ENCODE data around the gene STK39.

Gene STK39

GRCh38 chr2:167961536-167962048, 285.8 kb downstream of the STK39 start:
- DNase-seq (ENCODE audit: low read depth in 1 of 2, low spot score in 1 of 2) = no peak
- Histone ChIP-seq H3K4me3 (replicated peaks; ENCODE audit: insufficient read depth, low read length) (no peak overlapping the region), H3K27me3 (ENCODE audit: insufficient read depth, poor library complexity, severe bottlenecking) (no peaks in the 10 kb centered on the region), H3K27ac (replicated peaks) (no peak overlapping the region)
- TF ChIP-seq GABPA (IDR thresholded peaks at IDR 0.05; ENCODE audit: low read depth) = no peak
- TF ChIP-seq SPI1 (IDR thresholded peaks at IDR 0.05; ENCODE audit: borderline replicate concordance, low read depth) = no peak
- TF ChIP-seq POLR2AphosphoS5 (IDR thresholded peaks at IDR 0.05; ENCODE audit: low read depth) = no peak
- TF ChIP-seq CTCF (IDR thresholded peaks at IDR 0.05; ENCODE audit: insufficient read depth, low read length) = no peak
- no peak for TF ChIP-seq REST (IDR thresholded peaks at IDR 0.05; ENCODE audit: insufficient replicate concordance, low read depth)

- Histone ChIP-seq H3K4me3 (replicated peaks; ENCODE audit: insufficient read depth, low read length) (no peak overlapping the region), H3K27me3 (ENCODE audit: insufficient read depth, poor library complexity, severe bottlenecking) (no peaks in the 10 kb centered on the region), H3K27ac (replicated peaks) (no peak overlapping the region)
- TF ChIP-seq REST (IDR thresholded peaks at IDR 0.05; ENCODE audit: insufficient replicate concordance, low read depth) = no peak
- TF ChIP-seq SPI1 (IDR thresholded peaks at IDR 0.05; ENCODE audit: borderline replicate concordance, low read depth) = no peak
- TF ChIP-seq GABPA (IDR thresholded peaks at IDR 0.05; ENCODE audit: low read depth) = no peak
- no peak for TF ChIP-seq CTCF (IDR thresholded peaks at IDR 0.05; ENCODE audit: insufficient read depth, low read length)
- no peak for TF ChIP-seq POLR2AphosphoS5 (IDR thresholded peaks at IDR 0.05; ENCODE audit: low read depth)
- DNase-seq (ENCODE audit: low read depth in 1 of 2, low spot score in 1 of 2) = no peak
Observed at GRCh38 chr2:167960089-167960747, 287.2 kb downstream of the STK39 start.

GRCh38 chr2:167957662-167958061, 289.7 kb downstream of the STK39 start:
- TF ChIP-seq REST (IDR thresholded peaks at IDR 0.05; ENCODE audit: insufficient replicate concordance, low read depth) (no peak), POLR2AphosphoS5 (IDR thresholded peaks at IDR 0.05; ENCODE audit: low read depth) (no peak), GABPA (IDR thresholded peaks at IDR 0.05; ENCODE audit: low read depth) (no peak), CTCF (IDR thresholded peaks at IDR 0.05; ENCODE audit: insufficient read depth, low read length) (no peak), SPI1 (IDR thresholded peaks at IDR 0.05; ENCODE audit: borderline replicate concordance, low read depth) (no peak)
- H3K4me3 ChIP-seq (replicated peaks; ENCODE audit: insufficient read depth, low read length) = no peak overlapping the region
- no peak for DNase-seq (ENCODE audit: low read depth in 1 of 2, low spot score in 1 of 2)
- H3K27ac ChIP-seq (replicated peaks) = no peak overlapping the region
- no peaks in the 10 kb centered on the region for H3K27me3 ChIP-seq (ENCODE audit: insufficient read depth, poor library complexity, severe bottlenecking)

Data from HL-60 (cell line).